Subcutaneous adipose tissue (tissue), 4 donors: Measurements from ENCODE around the gene TRIM40. TPM values are rescaled to one million over a fixed set of nuclear protein-coding genes. Genes with fewer than 3 reads are reported as not detected.

Experiments used
- CTCF ChIP-seq: fragments of 450-650 bp; IDR thresholded peaks from one replicate; pipeline ENCODE4 v1.5.1; 2016; ENCODE audit warnings: low read depth, mild to moderate bottlenecking, control low read depth, antibody characterized with exemption, moderate library complexity
- total RNA-seq, 4 donors: library from RNA; depleted of rRNA; stranded (reverse); fragments of >200 nt; gene quantifications; one replicate each; pipeline ENCODE4 v1.1.0, GENCODE V29; 2016

The TRIM40 gene
- total RNA-seq, 4 donors from 2014 or later, result not detected

DNA sequence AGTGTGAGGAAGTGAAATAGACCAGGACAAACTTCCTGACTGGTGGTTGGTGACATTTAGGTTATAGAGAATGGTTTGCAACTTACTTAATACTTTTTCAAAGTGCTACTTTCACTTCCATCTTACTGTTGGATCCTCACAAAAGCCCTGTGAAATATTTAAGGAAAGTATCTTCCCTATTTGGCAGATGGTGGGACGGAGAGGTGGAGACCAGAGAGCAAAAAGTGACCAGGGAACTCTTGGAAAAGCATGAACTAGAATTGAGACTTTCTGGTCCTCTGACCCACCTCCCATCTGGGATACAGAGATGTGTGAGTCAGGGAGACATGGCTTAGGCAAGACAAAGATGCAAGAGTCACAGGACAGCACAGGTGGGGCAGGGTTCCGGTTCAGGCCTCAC is 22.1 kb downstream of the TRIM40 start:
- TF ChIP-seq CTCF, result no peak

DNA sequence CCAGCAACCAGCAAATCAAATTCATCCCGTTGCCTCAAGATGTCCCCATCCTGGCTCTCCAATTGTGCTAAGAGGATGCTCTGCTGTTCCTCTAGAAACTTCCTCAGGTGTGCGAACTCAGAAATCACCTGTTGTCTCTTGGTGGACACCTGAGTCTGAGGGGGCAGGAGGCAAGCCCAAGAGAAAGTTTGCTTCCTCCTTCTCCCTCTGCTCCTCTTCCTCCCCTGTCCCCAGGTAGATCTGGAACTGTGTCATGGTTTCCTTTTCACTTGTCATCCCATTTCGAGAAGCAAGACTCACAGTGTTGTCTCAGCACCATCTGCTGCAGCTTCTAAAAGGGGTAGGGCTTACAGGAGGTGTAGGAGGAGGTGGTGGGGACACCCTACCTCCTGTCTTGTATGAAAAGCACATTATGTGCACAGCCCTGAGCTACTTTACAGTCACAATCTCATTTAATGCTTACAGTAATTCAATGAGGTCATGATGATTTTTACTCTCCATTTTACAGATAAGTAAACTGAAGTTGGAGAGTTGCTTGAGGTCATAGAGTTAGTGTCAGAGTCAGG is 22.6 kb downstream of the TRIM40 start:
- TF ChIP-seq CTCF, result no peak

GRCh38 chr6:30160008-30160784 is 24.3 kb downstream of the TRIM40 start:
- TF ChIP-seq CTCF, result no peak

DNA sequence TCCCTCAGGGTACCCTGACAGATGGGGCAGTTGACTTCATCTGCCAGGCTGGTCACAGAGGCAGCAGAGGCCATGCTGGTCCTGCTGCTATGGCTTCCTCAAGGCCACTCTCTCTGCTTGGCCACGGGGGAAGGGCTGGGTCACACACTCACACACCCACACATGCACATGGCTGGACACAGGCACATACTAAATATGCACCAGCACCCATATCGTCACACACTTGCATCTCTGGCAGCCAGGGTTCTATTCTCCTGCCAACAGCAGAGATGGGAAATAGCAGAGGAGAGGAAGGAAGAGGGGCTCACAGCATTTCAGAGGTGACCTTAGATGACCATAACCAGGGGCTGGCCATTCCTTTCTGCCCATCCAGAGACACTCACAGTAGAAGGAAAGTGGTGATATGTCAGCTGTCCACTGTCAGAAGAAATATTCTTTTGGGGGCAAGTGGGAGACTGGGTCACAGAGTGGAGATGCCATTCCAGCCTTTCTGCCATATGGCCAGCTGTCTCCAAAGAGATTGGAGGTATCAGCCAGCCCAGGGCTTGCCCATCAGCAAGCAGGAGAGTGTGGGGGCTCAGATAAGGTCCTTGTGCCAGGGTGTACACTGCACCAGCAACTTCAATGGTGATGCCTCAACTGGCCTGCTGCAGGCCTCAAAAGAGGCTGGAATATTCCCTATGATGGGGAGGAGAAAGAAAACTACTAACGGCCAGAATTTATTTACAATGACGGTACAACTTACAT is 25.0 kb downstream of the TRIM40 start, which contains the start of gene TRIM10:
TSS of gene TRIM10 (minus strand) at position 427 of the 747 bp plus-strand sequence. CDS start at position 74, 353 bp downstream.
- TF ChIP-seq CTCF, result no peak

- TF ChIP-seq CTCF, result no peak
Measured at GRCh38 chr6:30162265-30163089, 26.5 kb downstream of the TRIM40 start.

GRCh38 chr6:30163090-30163917 is 27.4 kb downstream of the TRIM40 start, which contains the start of gene TRIM15:
Gene TRIM15, plus strand, starts transcription at chr6:30163546. Its CDS starts 139 bp downstream, at chr6:30163685.
- TF ChIP-seq CTCF, result no peak
